ENCODE data around the gene KCNK18. TPM values are rescaled to one million over a fixed set of nuclear protein-coding genes. Genes with fewer than 3 reads are reported as not detected.

Gene KCNK18
- total RNA-seq, 1 donor from 2014 or later: not detected

- Mint-ChIP-seq H3K36me3 (ENCODE audit: low read depth) (no peaks in the 10 kb centered on the region), H3K27ac (no peak overlapping the region), H3K4me1 (no peaks in the 10 kb centered on the region), H3K4me3 (no peak overlapping the region), H3K9me3 (no peaks in the 10 kb centered on the region), H3K27me3 (peaks cover 23% of the 10 kb centered on the region)
- ChIA-PET CTCF (no interaction called here), POLR2A (interaction anchor here (0.6 kb wide), 1 partner anchor 148 kb away, joined by 8 read pairs; no protein-coding TSS in a partner anchor)
- DNase-seq (no peak), ATAC-seq (ENCODE audit: low read depth) (no peak)
- intact Hi-C loops (cut with micrococcal nuclease): no loop called here
- no peak for TF ChIP-seq CTCF (IDR thresholded peaks at IDR 0.05)
Measured at GRCh38 chr10:117257721-117258120, 60.4 kb downstream of the KCNK18 start.

- H3K4me1 Mint-ChIP-seq: no peaks in the 10 kb centered on the region
- ATAC-seq (ENCODE audit: low read depth): no peak
- CTCF ChIA-PET: no interaction called here
Measured at GRCh38 chr10:117259279-117259678, 62.0 kb downstream of the KCNK18 start.

More at GRCh38 chr10:117259279-117259678, 62.0 kb downstream of the KCNK18 start:
- no peak for DNase-seq
- Mint-ChIP-seq H3K4me3 (no peak overlapping the region), H3K9me3 (no peaks in the 10 kb centered on the region), H3K27me3 (peaks cover 28% of the 10 kb centered on the region), H3K36me3 (ENCODE audit: low read depth) (no peaks in the 10 kb centered on the region), H3K27ac (no peak overlapping the region)
- POLR2A ChIA-PET: no interaction called here
- no peak for TF ChIP-seq CTCF (IDR thresholded peaks at IDR 0.05)
- intact Hi-C loops (cut with micrococcal nuclease): no loop called here

Other genes with a start within 250 kb of the KCNK18 start
- 0.51 TPM in 1 of 2 replicates, not detected in the other for gene SHTN1, start 192.3 kb upstream of the KCNK18 start, total RNA-seq
- gene VAX1, start 59.2 kb upstream of the KCNK18 start, total RNA-seq: not detected in 2 replicates
- not detected in 2 replicates for gene SLC18A2, start 43.6 kb downstream of the KCNK18 start, total RNA-seq
- 13.2 and 13.7 TPM in 2 replicates for gene PDZD8, start 178.0 kb downstream of the KCNK18 start, total RNA-seq